ENCODE measurements around the gene EFNA1. TPM values are rescaled to one million over a fixed set of nuclear protein-coding genes. Genes with fewer than 3 reads are reported as not detected.

Gene EFNA1
- total RNA-seq, 6 experiments from 2014 or later, result 87.5 to 419 (median 196) TPM

DNA sequence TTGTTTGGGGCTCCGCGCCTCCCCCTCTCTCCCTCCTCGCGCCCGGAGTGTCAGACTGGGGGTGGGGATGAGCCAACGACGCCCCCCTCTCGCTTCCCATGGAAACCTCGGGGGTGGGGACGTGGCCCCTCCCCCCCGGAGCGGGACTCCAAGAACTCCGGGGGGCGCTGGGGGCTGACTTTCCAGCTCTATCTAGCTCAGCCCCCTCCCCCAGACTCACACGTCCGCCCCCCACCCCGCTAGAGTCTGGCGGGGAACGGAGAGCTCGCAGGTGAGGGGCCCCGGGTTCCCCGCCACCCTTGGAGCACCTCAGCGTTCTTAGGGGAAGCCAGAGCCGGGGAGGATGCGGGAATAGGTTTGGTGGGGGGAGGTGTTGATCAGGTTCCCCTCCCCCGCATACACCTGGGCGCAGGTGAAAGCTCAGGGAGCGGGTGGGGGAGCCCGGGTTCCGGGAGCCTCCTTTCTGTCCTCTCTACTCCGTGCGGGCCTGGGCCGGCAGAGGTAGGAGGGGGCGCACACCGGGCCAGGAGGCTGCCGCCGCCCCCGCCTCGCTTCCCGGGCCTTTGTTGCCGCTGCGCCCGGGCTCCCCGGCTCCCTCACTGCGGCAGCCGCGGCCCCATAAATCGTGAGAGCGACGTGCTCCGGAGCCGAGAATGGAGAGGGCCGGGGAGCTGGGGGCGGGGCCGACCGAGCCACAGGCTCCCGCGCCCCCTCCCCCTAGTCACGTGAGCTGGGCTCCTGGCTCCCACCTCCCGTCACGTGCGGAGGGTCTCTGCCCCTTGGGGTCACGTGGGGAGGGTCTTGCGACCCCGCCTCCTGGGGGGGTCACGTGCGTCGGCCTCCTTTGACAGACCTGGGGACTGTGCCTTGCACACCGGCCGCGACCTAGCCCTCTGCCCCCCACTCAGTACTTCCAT is 47.1 kb upstream of the EFNA1 start:
- H3K4me3 ChIP-seq, result no peak overlapping the region
- intact Hi-C loops (cut with DNase I), result no loop called here
- H3K36me3 ChIP-seq, result no peaks in the 10 kb centered on the region
- H3K9me3 ChIP-seq, result no peaks in the 10 kb centered on the region
- no peak overlapping the region for H3K27ac ChIP-seq
- H3K4me1 ChIP-seq, result peaks cover 0 to 48% (median 17%) of the 10 kb centered on the region in 4 donors
- peak in 1 of 3 donors; percentile 53 for DNase-seq
- WGBS (ENCODE audit: insufficient coverage, low coverage, low lambda C conversion rate, missing lambda C conversion rate), result 9% methylated on average over 22 of the region's 71 CpGs
- no peak for ATAC-seq
- peaks cover 18 to 34% of the 10 kb centered on the region in 2 donors for H3K27me3 ChIP-seq
- TF ChIP-seq POLR2A (IDR thresholded peaks at IDR 0.05), result no peak
- TF ChIP-seq, protein P1, sequence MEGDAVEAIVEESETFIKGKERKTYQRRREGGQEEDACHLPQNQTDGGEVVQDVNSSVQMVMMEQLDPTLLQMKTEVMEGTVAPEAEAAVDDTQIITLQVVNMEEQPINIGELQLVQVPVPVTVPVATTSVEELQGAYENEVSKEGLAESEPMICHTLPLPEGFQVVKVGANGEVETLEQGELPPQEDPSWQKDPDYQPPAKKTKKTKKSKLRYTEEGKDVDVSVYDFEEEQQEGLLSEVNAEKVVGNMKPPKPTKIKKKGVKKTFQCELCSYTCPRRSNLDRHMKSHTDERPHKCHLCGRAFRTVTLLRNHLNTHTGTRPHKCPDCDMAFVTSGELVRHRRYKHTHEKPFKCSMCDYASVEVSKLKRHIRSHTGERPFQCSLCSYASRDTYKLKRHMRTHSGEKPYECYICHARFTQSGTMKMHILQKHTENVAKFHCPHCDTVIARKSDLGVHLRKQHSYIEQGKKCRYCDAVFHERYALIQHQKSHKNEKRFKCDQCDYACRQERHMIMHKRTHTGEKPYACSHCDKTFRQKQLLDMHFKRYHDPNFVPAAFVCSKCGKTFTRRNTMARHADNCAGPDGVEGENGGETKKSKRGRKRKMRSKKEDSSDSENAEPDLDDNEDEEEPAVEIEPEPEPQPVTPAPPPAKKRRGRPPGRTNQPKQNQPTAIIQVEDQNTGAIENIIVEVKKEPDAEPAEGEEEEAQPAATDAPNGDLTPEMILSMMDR (IDR thresholded peaks at IDR 0.05), result no peak

DNA sequence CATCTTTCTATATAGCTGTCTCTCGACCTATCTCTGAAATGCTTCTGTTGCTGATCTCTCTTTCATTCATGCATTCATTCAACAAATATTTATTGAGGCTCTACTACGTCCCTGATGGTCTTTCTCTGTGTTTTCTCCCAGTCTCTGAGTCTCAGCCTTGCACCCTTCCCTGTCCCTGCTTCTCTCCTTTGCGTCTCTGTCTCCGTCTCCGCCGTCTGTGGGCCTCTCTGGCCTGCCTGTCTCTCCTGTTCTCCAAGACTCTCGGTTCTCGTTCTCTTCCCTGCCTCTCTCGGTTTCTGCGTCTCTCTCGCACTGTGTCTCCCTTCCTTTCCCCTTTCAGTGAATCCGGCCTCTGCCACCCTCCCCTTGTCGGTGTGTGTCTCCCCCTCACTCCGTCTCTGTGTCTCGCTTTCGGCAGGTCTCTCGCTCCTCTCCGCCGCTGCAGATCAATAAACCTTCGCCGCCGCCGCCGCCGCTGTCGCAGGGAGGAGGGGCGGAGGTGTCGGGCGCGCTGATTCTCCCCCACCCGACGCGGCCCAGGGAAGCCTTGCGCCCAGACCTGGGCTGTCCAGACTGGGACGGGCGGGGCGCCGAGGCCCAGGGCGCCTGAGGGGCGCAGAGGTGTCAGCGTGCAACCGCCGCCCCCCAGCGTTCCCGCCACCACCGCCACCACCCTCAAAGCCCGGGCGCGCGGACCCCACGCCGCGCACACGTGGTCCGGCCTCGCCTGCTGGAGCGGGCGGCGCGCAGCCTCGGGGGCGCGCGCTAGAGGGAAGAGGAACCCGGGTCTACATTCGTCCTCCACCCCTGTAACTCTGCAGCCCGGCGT is 46.0 kb upstream of the EFNA1 start:
- 2% methylated on average over 35 of the region's 68 CpGs for WGBS (ENCODE audit: insufficient coverage, low coverage, low lambda C conversion rate, missing lambda C conversion rate)
- intact Hi-C loops (cut with DNase I), result no loop called here
- H3K36me3 ChIP-seq, result no peaks in the 10 kb centered on the region
- DNase-seq, result peak in 1 of 3 donors; percentile 57
- TF ChIP-seq, protein P1 (IDR thresholded peaks at IDR 0.05), result no peak
- no peak for TF ChIP-seq POLR2A (IDR thresholded peaks at IDR 0.05)
- peaks cover 18 to 34% of the 10 kb centered on the region in 2 donors for H3K27me3 ChIP-seq
- no peaks in the 10 kb centered on the region for H3K9me3 ChIP-seq
- H3K4me3 ChIP-seq, result no peak overlapping the region
- H3K4me1 ChIP-seq, result peaks cover 0 to 55% (median 22%) of the 10 kb centered on the region in 4 donors
- no peak overlapping the region for H3K27ac ChIP-seq
- no peak for ATAC-seq

DNA sequence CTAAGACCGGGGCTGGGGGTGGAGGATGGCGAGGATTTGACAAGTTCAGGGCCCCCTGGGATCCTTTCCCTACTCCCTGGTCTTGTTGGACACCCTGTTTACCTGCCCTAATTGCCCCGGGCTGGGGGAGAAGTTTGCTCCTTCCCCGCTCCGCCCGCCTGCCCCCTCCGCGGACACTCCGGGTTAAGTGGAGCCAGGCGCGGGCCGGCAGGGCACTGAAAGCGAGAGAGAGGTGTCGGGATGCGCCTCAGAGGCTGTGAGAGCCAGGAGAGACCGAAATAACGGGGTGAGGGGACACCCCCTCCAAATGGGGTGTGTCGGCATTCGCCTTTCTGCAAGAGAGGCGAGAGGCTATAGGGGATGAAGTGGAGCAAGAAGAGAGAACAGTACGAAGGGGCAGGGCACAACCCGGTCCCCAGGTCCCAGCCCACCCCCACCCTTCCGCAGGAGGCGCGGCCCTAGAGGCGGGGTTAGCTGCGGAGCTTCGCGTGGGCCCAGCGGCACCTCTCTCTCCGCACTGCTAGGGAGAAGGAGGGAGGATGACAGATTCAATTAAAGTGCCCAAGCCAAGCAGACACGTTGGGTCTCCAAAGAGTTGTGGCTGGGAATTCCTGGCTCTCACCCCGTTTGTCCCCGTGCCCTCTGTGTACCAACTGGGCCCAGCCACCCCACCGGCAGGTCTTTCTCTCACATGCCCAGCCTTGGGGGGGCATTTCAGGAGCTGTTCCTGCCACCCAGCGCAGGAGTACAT is 45.2 kb upstream of the EFNA1 start:
- ATAC-seq, result no peak
- TF ChIP-seq, protein P1 (IDR thresholded peaks at IDR 0.05), result no peak
- no peak for TF ChIP-seq POLR2A (IDR thresholded peaks at IDR 0.05)
- intact Hi-C loops (cut with DNase I), result no loop called here
- Histone ChIP-seq H3K36me3 (no peaks in the 10 kb centered on the region), H3K9me3 (no peaks in the 10 kb centered on the region), H3K27ac (no peak overlapping the region), H3K4me1 (peaks cover 0 to 55% (median 22%) of the 10 kb centered on the region in 4 donors), H3K27me3 (peaks cover 18 to 34% of the 10 kb centered on the region in 2 donors), H3K4me3 (no peak overlapping the region)
- no peak for DNase-seq
- 4% methylated on average over 15 of the region's 36 CpGs for WGBS (ENCODE audit: insufficient coverage, low coverage, low lambda C conversion rate, missing lambda C conversion rate)

DNA sequence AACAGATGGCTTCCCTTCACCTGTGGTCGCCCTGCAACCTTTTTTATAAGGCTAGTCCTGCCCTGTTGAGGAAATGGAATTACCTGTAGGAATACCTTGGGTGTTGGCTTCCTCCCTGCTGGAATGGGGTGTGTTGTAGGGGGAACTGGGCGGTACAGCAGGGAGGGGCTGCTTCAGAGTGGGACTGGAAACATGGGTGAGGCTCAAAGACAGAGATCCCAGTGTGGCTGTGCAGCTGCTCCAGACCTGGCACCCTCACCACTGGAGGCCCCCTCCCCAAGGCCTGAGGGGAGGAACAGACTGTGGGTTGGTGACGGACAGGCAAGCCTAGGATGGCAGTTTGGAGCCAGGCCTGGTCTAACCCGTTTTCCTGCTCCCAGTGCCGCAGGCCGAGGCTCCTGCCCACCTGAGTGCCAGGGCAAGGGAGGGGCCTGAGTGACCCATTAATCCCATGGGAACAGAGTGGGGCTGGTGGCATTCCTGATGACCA is 44.6 kb upstream of the EFNA1 start:
- Histone ChIP-seq H3K27ac (no peak overlapping the region), H3K27me3 (peaks cover 18 to 34% of the 10 kb centered on the region in 2 donors), H3K9me3 (no peaks in the 10 kb centered on the region), H3K36me3 (no peaks in the 10 kb centered on the region), H3K4me1 (peaks cover 0 to 55% (median 22%) of the 10 kb centered on the region in 4 donors), H3K4me3 (no peak overlapping the region)
- TF ChIP-seq, protein P1 (IDR thresholded peaks at IDR 0.05), result no peak
- no peak for TF ChIP-seq POLR2A (IDR thresholded peaks at IDR 0.05)
- peak in 1 of 3 donors; percentile 57 for DNase-seq
- no peak for ATAC-seq
- WGBS (ENCODE audit: insufficient coverage, low coverage, low lambda C conversion rate, missing lambda C conversion rate), result 60% methylated on average over 3 of the region's 6 CpGs
- intact Hi-C loops (cut with DNase I), result no loop called here

All from right lobe of liver (tissue), 6 donors.